RPMI8226 (cell line): ENCODE data around the gene HTR2B.
"Not testable (repeated sequence)": the region's sequence is repeated elsewhere in the genome, so short reads cannot be mapped to it uniquely, and the experiment has no call there.

Source experiments
- DNase-seq: peaks from one replicate; pipeline ENCODE4 v3.0.0-alpha.2; 2015

Gene HTR2B

DNA sequence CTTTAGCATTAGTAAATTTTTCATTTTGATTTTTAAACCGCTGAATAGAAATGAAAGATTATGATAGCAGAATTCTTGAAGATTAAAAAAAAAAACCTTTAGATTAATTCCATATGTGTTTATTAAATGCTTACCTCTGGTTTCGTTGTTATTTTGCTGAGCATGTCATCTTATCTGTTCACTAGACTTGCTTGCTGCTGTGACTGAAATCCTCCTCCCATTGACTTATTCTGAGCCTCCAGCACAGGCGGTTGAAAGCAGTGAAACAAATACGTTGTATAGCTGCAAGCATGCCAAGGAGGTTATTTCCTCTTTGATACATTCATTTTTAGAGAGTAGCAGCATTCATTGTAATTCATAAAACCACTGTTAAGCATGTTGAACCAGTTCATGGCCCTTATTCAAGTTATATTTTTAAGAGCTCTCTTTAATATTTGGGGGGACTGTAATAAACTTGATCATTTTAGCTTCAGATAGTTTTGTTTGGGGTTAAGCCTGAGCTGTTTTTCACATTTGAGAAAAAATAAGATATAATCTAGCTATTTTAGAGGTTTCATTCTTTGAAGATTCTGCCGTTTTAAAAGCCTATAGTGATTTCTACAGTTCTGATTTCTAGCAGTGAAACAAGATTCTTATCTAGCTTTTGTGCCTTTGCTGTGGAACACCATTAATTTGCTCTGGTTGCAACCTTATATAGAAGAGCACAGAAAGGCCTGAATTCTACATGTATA lies at the start of gene HTR2B:
Gene HTR2B, minus strand, starts transcription at position 205 of the 731 bp plus-strand sequence. CDS start 1,278 bp downstream, outside the sequence.
- DNase-seq = no peak

DNA sequence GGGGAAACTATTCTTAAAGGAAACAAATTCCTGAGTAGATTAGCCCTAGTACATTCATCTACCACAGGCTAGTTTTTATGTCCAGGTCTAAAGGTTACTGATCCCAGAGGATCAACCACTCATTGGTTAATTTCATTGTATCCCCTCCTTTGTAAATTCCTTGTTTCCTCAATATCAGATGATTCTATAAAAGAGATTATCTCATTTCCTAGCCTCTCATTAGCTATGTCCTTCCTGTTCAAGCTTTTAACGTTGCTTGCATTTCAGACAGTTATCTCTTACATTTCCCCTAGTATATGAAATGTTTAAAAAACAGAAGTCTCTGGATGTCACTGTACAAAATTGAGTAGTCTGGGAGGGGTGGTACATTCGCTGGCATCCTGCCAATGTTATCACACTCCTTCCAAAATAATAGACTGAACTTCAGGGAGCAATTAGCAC lies 49.4 kb upstream of the HTR2B start:
- DNase-seq = no peak

GRCh38 chr2:231172025-231172424 lies 47.2 kb upstream of the HTR2B start:
- no peak for DNase-seq

DNA sequence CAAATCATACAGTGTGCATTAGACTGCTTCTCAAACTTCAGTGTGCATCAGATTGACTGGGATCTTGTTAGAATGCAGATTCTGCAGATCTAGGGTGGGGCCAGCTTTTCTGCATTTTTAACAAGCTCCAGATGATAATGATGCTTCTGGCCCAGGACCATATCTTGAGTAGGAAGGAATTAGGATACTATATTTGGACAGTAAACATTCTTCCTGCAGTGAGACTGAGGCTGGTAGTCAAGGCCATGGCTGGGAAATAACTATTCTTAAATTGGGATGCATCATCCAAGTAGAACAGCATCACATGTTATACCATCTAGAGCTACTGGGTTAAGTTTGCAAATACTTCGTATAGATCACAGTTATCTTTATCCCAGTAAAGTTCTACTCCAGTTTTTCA lies 45.2 kb upstream of the HTR2B start:
- DNase-seq = no peak

DNA sequence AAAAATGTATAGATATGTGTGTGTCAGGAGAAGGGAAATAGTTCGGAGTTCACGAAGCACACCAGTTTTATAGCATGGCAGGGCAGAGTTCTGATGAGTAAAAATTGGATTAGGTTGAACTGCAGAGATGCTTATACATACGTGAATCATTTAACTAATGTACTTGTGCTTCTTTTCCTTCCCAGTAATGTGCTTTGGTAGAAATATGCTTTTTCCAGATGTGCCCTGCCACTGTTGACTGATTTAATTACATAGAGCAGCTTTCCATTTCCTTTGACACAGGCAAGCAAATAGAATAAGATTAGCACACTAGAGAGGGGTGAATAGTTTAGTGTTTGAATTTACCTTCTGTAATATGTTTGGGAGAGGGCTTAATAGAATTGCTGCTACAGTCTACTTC lies 44.6 kb upstream of the HTR2B start:
- DNase-seq = no peak

GRCh38 chr2:231168460-231169139 lies 43.8 kb upstream of the HTR2B start:
- no peak for DNase-seq

GRCh38 chr2:231167745-231168459 lies 43.1 kb upstream of the HTR2B start:
- DNase-seq = no peak

GRCh38 chr2:231163414-231164095 lies 38.7 kb upstream of the HTR2B start:
- no peak for DNase-seq

GRCh38 chr2:231163011-231163410 lies 38.2 kb upstream of the HTR2B start:
- no peak for DNase-seq

DNA sequence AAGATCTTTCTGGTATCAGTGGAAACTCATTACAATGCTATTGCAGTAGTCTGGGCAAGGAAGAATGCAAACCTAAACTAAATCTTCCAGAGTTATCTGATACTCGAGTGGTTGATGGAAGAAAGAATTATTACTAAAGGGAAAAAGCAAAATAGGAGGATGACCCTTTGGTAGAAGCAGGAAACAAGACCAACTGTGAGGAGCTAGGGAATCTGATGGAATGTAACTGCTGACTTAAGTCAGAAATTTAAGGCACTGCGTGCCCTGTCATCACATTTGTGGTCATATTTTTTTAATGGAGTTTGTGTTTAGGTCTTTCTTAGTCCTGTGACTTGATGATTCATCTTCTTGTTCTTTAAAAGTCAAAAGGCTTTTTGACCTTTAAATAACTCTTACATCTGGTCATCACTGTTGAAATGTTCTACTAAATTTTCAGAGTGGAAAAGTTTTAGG lies 37.1 kb upstream of the HTR2B start:
- no peak for DNase-seq

DNA sequence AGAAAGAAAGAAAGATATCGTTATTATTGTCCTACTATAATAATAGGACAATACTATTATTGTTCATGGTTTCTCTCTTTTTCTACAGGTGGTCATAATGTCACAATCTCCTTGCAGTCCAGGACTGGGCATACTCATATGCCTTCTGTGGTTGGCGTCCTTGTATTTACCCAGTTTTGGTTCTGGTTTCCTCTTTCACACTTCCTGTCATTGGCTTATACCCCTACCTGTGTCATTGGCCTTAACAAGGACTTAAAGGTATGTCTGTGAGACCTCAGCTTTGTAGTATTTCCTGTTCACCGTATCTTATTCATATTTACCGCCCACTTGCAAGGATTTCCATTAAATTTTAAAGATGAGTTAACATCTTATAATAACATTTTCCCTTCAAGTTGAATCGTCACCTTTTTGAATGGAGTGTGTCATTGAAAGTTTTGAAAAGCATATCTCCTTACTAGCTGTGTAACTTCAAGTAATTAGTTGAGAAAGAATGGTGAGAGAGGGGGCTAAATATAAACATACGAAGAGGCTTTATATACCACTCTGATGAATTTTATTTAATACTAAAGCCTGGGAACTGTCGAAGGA lies 36.5 kb upstream of the HTR2B start:
- DNase-seq = no peak

GRCh38 chr2:231160701-231161100 lies 35.9 kb upstream of the HTR2B start:
- no peak for DNase-seq

GRCh38 chr2:231159306-231159705 lies 34.5 kb upstream of the HTR2B start:
- no peak for DNase-seq

DNA sequence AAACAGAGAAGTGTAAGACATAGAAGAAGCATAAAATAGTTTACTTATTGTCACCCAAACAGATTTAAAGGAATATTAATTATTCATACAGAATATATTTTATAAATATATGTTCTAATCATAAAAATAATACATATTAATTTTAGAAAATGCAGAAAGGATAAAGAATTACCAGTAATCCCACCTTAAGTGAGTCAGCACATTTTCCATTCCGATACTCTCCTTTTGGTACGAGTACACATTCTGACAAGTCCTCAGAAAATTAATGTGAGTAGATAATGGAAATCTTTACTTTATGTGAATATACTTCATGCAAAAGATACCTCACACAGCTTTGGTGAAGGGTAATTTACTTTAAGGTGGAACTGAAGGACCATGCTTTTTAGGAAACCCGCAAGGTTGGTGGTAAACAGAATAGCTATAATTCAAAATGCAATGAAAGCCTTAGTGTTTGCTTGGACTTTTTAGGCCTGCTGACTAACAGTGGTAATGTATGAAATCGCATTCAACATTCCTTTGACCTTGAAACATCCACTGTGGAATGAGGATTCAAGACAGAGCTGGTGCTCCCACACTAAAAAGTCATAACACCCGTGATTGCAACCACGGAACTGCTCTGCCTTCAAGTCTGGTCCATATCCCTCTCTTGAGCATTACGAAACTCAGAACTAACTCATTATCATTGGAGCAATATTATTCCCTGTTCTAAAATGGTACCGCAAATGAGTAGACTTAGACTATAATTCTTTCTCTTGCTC lies 28.1 kb upstream of the HTR2B start:
- no peak for DNase-seq

DNA sequence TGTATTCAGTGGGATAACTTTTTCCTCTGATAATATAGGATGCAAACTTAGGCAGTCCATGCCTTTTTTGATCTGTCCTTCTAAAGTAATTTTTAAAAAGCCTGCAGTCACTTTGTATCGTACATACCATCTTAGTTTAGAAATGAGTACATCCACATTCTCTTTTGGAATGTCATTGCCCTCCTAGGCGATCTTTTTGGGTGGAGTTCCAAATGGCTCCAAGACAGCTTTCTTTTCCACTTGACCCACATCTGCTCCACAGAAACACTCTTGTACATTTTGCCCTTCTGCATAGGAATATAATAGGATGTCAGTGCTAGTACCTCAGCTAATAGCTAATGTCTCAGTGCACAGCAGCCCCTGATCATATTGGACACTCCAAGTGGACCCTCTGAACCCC lies 21.8 kb upstream of the HTR2B start:
- DNase-seq = no peak

DNA sequence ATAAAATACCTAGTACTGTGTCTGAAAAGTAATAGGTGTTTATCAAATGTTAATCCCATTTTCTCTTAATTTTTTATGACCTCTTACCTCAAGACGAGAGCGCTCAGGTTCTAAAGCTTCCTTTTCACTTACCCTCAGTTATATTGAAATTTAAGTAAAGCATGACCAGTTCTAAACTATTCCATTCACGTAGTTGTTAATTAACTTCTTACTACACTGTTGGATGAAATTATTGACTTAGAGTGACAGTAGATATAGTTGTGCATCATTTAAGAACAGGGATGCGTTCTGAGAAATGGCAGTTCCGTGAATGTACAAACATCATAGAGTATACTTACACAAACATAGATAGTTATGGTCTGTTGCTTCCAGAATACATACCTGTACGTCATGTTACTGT lies 20.1 kb upstream of the HTR2B start:
- DNase-seq = no peak

GRCh38 chr2:231140808-231141207 lies 16.0 kb upstream of the HTR2B start:
- not testable (repeated sequence) for DNase-seq

GRCh38 chr2:231139796-231140195 lies 15.0 kb upstream of the HTR2B start:
- no peak for DNase-seq

- no peak for DNase-seq
Observed at GRCh38 chr2:231138699-231139098, 13.9 kb upstream of the HTR2B start.

GRCh38 chr2:231134910-231135655 lies 10.2 kb upstream of the HTR2B start:
- DNase-seq = no peak
